Loucy (cell line): ENCODE measurements around the gene GTSE1.

Experiments used
- H2AFZ ChIP-seq: fragments of 200-600 bp; sonication (generic); 2 replicates; pipeline ENCODE4 v1.6.0; 2016; ENCODE audit warnings: antibody characterized with exemption, mild to moderate bottlenecking, low read length, moderate library complexity
- H3F3A ChIP-seq: fragments of 200-600 bp; 2 replicates; pipeline ENCODE4 v1.6.0; 2016; ENCODE audit warnings: antibody characterized with exemption, low read depth, mild to moderate bottlenecking
- H3K27me3 ChIP-seq: fragments of 200-600 bp; sonication (generic); 2 replicates; pipeline ENCODE4 v1.6.1; 2014; ENCODE audit warnings: low read length, mild to moderate bottlenecking; ENCODE audit not compliant: insufficient read depth, poor library complexity, severe bottlenecking
- H3K36me3 ChIP-seq: fragments of 200-600 bp; sonication (generic); 2 replicates; pipeline ENCODE4 v1.6.1; 2016; ENCODE audit warnings: low read length; ENCODE audit not compliant: insufficient read depth
- H3K4me1 ChIP-seq: fragments of 200-600 bp; sonication (generic); 2 replicates; pipeline ENCODE4 v1.5.1; 2014; ENCODE audit warnings: low read length, mild to moderate bottlenecking; ENCODE audit not compliant: insufficient read depth, poor library complexity, severe bottlenecking
- H3K4me2 ChIP-seq: fragments of 200-600 bp; sonication (generic); 2 replicates; pipeline ENCODE4 v1.6.0; 2014; ENCODE audit warnings: antibody characterized with exemption, low read length, low read depth, mild to moderate bottlenecking; ENCODE audit not compliant: poor library complexity, severe bottlenecking
- H3K4me3 ChIP-seq: fragments of 200-600 bp; sonication (generic); 2 replicates; pipeline ENCODE4 v1.5.1; 2014; ENCODE audit warnings: low read length, mild to moderate bottlenecking, mixed read lengths; ENCODE audit not compliant: poor library complexity, severe bottlenecking
- H3K79me2 ChIP-seq: fragments of 200-600 bp; sonication (generic); 2 replicates; pipeline ENCODE4 v1.6.1; 2014; ENCODE audit warnings: low read length; ENCODE audit not compliant: insufficient read depth
- H3K9ac ChIP-seq: fragments of 200-600 bp; sonication (generic); 2 replicates; pipeline ENCODE4 v1.6.0; 2014; ENCODE audit warnings: mild to moderate bottlenecking, low read depth, low read length, moderate library complexity; ENCODE audit not compliant: poor library complexity, severe bottlenecking
- H3K9me2 ChIP-seq: fragments of 200-600 bp; sonication (generic); replicated peaks from 2 replicates; pipeline ENCODE4 v1.6.1; 2016; ENCODE audit warnings: low read depth, low read length, mixed read lengths
- H3K9me3 ChIP-seq: fragments of 200-600 bp; sonication (generic); 2 replicates; pipeline ENCODE4 v1.6.1; 2014; ENCODE audit warnings: mild to moderate bottlenecking, antibody characterized with exemption, low read length, low read depth; ENCODE audit not compliant: insufficient read depth
- H4K20me1 ChIP-seq: fragments of 200-600 bp; sonication (generic); 2 replicates; pipeline ENCODE4 v1.6.0; 2014; ENCODE audit warnings: antibody characterized with exemption, low read length, mild to moderate bottlenecking; ENCODE audit not compliant: insufficient read depth, poor library complexity, severe bottlenecking
- EZH2phosphoT487 ChIP-seq: fragments of 200-600 bp; IDR thresholded peaks from 2 replicates; pipeline ENCODE4 v1.6.1; 2018; ENCODE audit warnings: antibody characterized with exemption, mild to moderate bottlenecking, moderate library complexity, borderline replicate concordance
- TF ChIP-seq, protein P1 (sequence below): fragments of 200-600 bp; sonication (generic); conservative IDR thresholded peaks from 2 replicates; pipeline ENCODE4 v1.5.1; 2014; ENCODE audit warnings: mild to moderate bottlenecking, antibody characterized with exemption, low read length

Gene GTSE1

DNA sequence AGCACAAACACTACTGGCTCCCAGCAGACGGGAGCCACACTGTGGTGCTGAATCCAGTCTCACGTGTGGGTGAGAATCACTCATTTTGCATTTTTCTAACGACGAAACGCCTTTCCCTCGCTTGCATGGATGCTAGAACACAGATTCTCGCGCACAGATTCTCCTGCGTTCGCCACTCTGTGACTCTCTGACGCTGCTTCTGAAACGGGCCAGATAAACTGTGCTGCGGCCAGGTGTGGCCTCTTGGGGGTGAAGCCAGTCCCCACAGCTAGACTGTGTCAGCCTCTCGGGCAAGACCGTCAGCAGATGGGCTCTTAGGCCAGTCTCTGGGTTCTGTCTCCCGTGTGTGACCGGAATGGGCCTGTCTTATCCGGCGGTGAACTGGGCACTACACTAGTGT, 83.4 kb downstream of the GTSE1 start:
- no peaks in the 10 kb centered on the region for H3K79me2 ChIP-seq
- no peak overlapping the region for H3K4me2 ChIP-seq
- H3K9ac ChIP-seq = no peak overlapping the region
- no peaks in the 10 kb centered on the region for H3K4me1 ChIP-seq
- H2AFZ ChIP-seq = no peak overlapping the region
- no peaks in the 10 kb centered on the region for H3K9me2 ChIP-seq
- no peaks in the 10 kb centered on the region for H4K20me1 ChIP-seq
- no peak for TF ChIP-seq EZH2phosphoT487
- TF ChIP-seq, protein P1, sequence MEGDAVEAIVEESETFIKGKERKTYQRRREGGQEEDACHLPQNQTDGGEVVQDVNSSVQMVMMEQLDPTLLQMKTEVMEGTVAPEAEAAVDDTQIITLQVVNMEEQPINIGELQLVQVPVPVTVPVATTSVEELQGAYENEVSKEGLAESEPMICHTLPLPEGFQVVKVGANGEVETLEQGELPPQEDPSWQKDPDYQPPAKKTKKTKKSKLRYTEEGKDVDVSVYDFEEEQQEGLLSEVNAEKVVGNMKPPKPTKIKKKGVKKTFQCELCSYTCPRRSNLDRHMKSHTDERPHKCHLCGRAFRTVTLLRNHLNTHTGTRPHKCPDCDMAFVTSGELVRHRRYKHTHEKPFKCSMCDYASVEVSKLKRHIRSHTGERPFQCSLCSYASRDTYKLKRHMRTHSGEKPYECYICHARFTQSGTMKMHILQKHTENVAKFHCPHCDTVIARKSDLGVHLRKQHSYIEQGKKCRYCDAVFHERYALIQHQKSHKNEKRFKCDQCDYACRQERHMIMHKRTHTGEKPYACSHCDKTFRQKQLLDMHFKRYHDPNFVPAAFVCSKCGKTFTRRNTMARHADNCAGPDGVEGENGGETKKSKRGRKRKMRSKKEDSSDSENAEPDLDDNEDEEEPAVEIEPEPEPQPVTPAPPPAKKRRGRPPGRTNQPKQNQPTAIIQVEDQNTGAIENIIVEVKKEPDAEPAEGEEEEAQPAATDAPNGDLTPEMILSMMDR = no peak
- no peaks in the 10 kb centered on the region for H3F3A ChIP-seq
- H3K9me3 ChIP-seq = peaks cover 2% of the 10 kb centered on the region; the same call in 1 of the 2 replicates
- H3K27me3 ChIP-seq = no peaks in the 10 kb centered on the region
- H3K36me3 ChIP-seq = no peaks in the 10 kb centered on the region
- H3K4me3 ChIP-seq = no peak overlapping the region
